GM18870 (cell line): ENCODE data around the gene NAA25.
A peak's percentile ranks its signal among the peaks of the same experiment; 100 is the strongest.

Source experiments
- ATAC-seq: cut with Tn5 transposase; IDR thresholded peaks from one replicate; pipeline ENCODE4 v1.9.1; 2021; ENCODE audit warnings: moderate library complexity; ENCODE audit not compliant: unreplicated experiment

Gene NAA25

DNA sequence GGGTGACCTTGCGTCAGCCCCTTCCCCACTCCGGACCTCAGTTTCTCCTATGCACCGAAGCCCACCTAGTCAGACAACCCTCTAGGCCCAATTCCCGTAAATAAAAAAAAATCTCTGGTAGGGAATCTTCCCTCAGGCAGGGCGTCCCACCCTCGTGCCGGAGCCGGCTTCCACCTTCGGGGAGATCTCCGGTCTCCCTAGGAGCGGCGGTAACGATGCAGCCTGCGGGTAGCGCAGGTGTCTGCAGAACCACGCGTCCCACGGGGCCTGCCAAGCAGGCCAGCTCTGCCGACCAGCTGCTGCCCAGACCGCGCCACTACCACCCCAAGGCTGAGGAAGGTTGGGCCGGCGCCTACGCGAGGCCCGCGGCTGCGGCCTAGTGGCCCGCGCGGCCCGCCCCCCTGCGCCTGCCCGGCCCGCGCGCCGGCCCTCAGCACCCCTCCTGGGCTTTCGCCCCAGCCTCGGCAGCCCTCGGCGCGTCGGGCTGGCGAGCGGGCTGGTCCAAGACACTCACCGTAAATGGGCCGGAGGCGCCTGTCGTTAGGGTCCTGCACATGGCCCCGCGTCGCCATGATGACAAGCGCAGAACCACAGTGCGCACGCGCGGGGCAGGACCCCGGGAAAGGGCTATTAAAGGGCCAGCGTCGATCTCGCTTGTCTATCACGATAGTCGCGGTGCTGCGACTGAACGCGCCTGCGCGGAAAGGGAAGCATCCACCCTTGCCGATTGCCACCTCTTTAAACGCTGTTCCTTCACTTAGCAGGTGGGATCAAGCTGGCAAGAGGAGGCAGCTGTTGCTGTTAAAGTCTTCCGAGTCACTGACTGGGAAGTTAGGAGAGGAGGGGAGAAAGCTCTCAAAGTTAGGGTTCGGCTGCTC lies at the start of gene NAA25:
Gene NAA25, minus strand, starts transcription at position 582 of the 878 bp plus-strand sequence. Its CDS starts 10 bp downstream, at position 572.
- peak; percentile 63 for ATAC-seq

GRCh38 chr12:112153893-112154219 lies 45.3 kb upstream of the NAA25 start:
- ATAC-seq = no peak

DNA sequence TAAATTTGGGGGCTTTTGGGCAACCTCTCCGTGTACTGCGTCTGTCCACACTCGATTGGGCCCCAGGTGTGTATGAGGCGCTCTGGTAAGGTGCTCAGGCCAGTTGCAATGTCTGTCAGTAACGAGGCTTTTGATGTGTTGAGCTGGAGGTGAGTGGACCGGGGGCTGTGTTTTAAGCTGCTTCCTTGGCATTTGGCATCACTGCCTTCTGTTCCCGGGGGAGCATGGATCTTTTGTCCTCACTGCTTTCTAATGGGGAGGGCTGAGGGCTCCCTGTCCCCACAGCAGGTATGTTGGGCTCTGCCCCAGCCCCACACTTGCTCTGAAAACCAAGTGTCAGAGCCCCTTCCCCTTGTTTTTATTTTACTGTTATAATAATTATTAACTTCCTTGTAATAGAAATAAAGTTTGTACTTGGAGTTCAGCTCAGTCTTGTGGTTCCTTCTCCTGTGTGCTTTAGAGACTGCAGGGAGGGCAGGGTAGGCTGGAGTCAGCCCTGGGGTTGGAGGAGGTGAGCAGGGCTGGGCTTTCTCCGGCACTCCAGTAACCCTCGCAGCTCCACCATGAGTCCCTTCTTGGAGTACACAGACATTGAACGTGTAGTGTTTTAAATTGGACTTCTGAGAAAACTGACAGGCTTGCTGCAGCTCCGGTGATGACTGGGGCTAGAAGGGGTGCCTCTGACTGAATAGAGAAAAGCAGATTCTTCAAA lies 44.8 kb upstream of the NAA25 start:
- no peak for ATAC-seq

- no peak for ATAC-seq
Measured at GRCh38 chr12:112151766-112152541, 43.4 kb upstream of the NAA25 start.

GRCh38 chr12:112149596-112149995 lies 41.0 kb upstream of the NAA25 start:
- no peak for ATAC-seq

DNA sequence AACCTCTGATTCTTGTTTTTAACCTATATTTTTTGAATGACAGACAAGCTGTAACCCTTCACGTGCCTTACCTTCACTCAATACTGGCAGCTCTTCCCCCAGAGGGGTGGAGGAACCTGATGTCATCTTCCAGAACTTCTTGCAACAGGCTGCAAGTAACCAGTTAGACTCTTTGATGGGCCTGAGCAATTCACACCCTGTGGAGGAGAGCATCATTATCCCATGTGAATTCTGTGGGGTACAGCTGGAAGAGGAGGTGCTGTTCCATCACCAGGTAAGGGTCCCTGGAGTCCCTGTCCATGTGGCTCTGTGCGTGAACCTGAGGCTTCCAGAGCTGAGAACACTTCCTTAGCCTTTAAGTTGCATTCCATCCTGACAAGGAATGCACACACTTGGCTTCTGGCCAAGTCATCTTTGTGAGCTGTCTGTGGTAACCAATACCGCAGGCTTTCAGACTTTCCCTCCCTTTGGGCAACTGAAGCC lies 39.5 kb upstream of the NAA25 start:
- no peak for ATAC-seq

DNA sequence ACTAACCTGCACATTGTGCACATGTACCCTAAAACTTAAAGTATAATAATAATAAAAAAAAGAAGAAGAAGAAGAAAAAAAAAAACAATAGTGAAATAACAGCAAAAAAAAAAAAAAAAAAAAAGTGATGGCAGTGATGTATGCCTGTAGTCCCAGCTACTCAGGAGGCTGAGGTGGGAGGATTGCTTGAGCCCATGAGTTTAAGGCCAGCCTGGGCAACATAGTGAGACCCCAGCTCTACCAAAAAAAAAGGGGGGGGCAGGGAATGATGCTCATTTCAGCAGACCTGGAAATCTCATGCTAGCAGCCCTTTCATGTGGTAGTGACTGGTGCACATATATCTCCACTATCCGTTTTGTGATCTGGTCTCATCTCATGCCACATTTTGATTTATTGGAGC lies 37.5 kb upstream of the NAA25 start:
- no peak for ATAC-seq

DNA sequence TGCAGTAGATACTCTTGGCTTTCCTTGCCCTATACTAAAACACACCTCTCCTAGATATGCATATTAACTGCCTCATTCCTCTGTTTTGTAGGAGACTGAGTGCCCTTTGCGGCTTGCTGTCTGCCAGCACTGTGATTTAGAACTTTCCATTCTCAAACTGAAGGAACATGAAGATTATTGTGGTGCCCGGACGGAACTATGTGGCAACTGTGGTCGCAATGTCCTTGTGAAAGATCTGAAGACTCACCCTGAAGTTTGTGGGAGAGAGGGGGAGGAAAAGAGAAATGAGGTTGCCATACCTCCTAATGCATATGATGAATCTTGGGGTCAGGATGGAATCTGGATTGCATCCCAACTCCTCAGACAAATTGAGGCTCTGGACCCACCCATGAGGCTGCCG lies 32.1 kb upstream of the NAA25 start:
- ATAC-seq = no peak

- ATAC-seq = no peak
Measured at GRCh38 chr12:112134731-112135130, 26.1 kb upstream of the NAA25 start.

GRCh38 chr12:112133418-112133817 lies 24.8 kb upstream of the NAA25 start:
- no peak for ATAC-seq

- no peak for ATAC-seq
Measured at GRCh38 chr12:112131686-112132085, 23.1 kb upstream of the NAA25 start.

DNA sequence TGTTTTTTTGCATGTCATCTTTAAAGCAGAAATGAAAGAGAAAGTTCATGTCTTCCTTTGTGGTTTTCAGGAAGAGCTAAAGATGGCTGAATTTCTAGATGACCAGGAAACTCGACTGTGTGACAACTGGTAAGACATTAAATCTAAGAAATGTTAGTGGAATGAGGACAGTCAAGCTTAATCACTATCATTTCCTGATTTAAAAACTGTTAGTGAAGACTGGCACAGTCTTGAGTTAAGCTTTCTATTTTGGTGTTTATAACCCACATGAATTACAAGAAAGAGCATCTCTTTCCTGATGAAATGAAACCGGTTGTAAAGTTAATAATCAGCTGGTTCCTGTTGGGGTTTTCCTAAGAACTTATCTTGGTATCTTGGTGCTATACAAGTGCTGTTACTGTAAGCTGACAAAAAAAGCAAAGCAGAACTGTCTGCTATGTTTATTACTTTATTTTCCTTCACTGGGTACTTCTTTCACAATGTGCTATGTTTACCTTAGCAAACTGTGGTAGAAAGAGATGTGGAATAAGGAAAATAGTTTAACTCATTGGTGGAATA lies 21.9 kb upstream of the NAA25 start:
- ATAC-seq = peak; percentile 54

GRCh38 chr12:112126911-112127310 lies 18.3 kb upstream of the NAA25 start:
- ATAC-seq = no peak

DNA sequence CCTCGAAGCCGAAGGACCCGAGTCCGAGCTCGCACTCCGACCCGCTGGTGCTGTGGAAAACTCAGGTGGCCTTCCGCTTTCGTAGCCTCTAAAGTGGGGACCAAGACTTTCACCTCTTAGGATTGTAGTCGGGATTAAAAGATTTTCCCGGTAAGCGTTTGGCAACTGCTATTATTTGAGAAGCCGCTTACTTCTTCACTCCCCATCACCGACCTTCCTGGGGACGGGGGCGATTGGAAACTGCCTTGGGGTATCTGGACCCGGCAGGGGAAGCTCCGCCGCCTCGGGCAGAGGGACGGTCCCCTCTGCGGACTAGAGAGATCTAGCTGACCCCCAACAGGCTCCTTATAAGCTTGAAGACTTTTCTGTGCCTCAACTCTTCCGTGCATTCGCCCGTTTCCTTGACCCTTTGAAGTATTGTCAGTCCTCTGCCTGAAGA lies 17.4 kb upstream of the NAA25 start:
- ATAC-seq = no peak

DNA sequence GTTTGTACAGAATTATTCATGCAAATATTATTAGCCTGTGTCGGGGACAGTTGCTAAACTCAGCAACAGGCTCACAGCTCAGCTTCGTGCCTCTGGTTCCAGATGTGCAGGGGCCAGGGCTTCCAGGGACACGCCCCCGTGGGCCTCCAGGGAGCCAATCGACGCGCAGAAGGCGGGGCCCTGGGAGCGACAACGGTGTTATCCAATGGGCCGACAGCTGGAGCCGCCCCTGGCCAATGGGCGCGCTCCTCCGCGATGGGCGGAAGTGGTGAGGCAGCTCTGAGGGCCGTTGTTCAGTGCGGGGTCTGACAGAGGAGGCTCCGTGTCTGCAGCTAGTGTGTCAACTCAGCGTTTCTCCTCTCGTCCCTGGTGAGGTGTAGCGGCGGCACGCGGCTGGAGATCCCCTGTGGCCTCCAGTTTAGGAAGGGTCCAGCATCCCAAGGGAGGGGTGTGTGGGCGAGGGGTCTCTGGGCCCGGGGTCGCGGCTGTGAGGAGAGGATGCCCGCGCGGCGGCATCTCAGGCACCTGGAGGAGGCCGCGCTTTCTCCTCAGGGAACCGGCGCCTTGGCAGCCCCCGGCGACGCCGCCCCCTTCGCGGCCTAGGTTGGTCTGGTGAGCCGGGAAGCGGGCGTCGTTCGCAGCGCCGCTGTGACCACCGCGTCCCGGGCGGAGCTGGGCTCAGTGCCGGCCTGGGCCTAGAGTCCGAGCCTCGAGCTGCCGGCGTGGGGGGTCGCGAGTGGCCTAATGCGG lies 16.8 kb upstream of the NAA25 start, which contains the start of gene TRAFD1:
Gene TRAFD1, plus strand, starts transcription at position 311 of the 750 bp plus-strand sequence. CDS start 4,963 bp downstream, outside the sequence.
- ATAC-seq = peak; percentile 86

- ATAC-seq = peak; percentile 7
Measured at GRCh38 chr12:112124918-112125249, 16.3 kb upstream of the NAA25 start.

DNA sequence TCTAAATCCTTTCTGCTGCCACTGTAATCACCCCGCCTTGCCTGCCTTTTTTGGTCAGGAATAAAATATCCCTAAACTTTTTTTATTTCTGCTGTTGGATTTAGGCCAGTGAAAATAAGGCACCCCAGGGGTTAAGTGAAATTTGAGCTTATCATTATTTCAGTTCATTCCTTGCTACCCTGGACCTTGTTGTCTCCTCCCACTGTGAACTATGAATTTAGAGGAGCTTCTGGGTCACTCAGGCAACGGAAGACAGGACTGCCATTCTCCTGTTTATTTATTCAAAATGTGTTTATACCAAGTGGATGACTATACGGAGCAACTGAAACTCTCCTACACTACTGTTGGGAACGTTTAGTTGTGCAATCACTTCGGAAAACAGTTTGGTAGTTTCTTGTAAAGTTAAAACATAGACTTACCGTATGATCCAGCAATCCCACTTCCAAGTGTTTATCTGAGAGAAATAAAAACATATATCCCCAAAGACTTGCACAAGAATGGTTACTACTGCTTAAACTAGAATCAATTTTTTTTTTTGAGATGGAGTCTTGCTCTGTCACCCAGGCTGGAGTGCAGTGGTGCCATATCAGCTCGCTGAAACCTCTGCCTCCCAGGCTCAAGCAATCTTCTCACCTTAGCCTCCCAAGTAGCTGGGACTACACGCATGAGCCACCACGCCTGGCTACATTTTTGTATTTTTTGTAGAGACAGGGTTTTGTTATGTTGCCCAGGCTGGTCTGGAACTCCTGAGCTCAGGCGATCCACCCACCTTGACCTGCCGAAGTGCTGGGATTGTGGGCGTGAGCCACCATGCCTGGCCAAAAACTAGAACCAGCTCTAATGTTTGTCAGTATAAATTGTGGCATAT lies 14.5 kb upstream of the NAA25 start:
- ATAC-seq = no peak

DNA sequence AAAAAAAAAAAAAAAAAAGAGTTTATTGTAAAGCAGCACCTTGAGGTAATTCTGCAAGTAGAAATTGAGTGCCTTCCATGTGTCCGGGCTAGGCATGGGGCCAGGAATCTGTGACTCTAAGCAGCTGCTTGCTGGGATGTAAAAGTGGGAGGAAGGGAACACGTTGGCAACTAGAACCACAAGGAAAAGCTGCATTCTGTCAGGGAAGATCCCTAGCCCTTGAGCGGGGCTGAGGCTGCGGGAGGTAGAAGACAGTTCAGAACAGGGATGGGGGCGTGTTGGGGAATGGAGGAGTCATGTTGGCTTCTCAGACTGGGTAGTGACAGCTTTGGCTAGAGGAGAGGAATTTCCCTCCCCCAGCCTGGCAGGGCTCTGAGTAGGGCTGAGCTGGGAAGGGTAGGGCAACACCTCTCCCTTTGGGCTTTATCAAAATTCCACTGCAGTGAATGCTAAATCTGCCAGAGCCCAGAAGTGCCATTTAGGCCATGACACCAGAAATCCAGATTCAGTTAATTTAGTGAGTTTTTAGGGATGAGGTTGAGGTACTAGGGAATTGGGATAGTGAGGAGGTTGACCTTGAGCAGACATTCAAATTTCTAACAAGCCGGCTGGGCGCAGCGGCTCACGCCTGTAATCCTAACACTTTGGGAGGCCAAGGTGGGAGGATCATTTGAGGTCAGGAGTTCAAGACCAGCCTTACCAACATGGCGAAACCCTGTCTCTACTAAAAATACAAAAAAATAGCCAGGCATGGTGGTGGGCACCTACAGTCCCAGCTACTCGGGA lies 13.4 kb upstream of the NAA25 start:
- no peak for ATAC-seq

DNA sequence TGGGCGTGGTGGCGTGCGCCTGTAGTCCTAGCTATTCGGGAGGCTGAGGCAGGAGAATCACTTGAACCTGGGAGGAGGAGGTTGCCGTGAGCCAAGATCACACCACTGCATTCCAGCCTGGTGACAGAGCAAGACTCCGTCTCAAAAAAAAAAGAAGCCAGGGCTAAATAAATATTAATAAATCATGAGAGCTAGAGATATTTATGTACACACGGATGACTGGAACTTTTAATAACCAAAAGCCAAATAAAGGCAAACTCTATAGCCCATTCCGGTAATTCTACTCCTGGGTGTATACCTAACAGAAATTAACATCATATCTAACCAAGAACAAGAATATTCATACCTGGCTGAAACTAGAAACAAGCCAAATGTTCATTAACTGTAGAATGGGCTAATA lies 9.1 kb upstream of the NAA25 start:
- no peak for ATAC-seq
